ENCODE results near the gene CCSER2. TPM values are rescaled to one million over a fixed set of nuclear protein-coding genes. Genes with fewer than 3 reads are reported as not detected.

The CCSER2 gene
- total RNA-seq, 1 donor from 2014 or later, result 66.1 TPM

DNA sequence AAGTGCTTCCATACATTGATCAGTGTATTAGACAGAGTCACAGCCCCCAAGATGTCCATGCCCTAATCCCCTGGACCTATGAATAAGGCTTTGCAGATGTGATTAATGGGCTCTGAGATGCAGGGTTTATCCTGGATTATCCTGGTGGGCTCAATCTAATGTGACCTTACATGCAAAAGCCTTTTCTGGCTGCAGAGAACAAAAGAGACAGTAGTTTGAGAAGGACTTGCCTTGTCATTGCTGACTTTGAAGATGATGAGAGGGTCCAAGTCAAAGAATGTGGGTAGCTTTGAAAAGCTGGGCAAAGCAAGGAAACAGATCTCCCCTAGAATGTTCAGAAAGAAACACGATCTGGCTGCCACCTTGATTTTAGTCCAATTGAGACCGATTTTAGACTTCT is 238.7 kb downstream of the CCSER2 start:
- intact Hi-C loops (cut with DNase I), result no loop called here
- TF ChIP-seq, protein P1, sequence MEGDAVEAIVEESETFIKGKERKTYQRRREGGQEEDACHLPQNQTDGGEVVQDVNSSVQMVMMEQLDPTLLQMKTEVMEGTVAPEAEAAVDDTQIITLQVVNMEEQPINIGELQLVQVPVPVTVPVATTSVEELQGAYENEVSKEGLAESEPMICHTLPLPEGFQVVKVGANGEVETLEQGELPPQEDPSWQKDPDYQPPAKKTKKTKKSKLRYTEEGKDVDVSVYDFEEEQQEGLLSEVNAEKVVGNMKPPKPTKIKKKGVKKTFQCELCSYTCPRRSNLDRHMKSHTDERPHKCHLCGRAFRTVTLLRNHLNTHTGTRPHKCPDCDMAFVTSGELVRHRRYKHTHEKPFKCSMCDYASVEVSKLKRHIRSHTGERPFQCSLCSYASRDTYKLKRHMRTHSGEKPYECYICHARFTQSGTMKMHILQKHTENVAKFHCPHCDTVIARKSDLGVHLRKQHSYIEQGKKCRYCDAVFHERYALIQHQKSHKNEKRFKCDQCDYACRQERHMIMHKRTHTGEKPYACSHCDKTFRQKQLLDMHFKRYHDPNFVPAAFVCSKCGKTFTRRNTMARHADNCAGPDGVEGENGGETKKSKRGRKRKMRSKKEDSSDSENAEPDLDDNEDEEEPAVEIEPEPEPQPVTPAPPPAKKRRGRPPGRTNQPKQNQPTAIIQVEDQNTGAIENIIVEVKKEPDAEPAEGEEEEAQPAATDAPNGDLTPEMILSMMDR (IDR thresholded peaks at IDR 0.05), result no peak

More for the DNA sequence above, 238.7 kb downstream of the CCSER2 start:
- ATAC-seq (no peak), DNase-seq (no peak)
- Histone ChIP-seq H3K9me3 (no peaks in the 10 kb centered on the region), H3K4me3 (no peak overlapping the region), H3K27ac (no peak overlapping the region), H3K27me3 (ENCODE audit: low read depth) (peaks cover 4% of the 10 kb centered on the region), H3K4me1 (no peaks in the 10 kb centered on the region), H3K36me3 (no peaks in the 10 kb centered on the region)

Other genes starting within 250 kb of the CCSER2 start
- gene GHITM, start 189.1 kb upstream of the CCSER2 start, total RNA-seq, result 109 TPM
- not detected for gene GPR15LG, start 154.8 kb upstream of the CCSER2 start, total RNA-seq
- 0.24 TPM for gene CDHR1, start 134.1 kb upstream of the CCSER2 start, total RNA-seq
- gene LRIT2, start 103.0 kb upstream of the CCSER2 start, total RNA-seq, result not detected
- not detected for gene LRIT1, start 87.0 kb upstream of the CCSER2 start, total RNA-seq
- not detected for gene RGR, start 83.5 kb upstream of the CCSER2 start, total RNA-seq